GM21825 (cell line): ENCODE data around the gene FARP1.

ENCODE experiments used
- ATAC-seq: cut with Tn5 transposase; IDR thresholded peaks from one replicate; pipeline ENCODE4 v1.9.1; 2021; ENCODE audit warnings: mild to moderate bottlenecking, moderate library complexity; ENCODE audit not compliant: unreplicated experiment

The FARP1 gene

GRCh38 chr13:98129059-98129746 lies 13.7 kb upstream of the FARP1 start:
- no peak for ATAC-seq

GRCh38 chr13:98133946-98134345 lies 8.9 kb upstream of the FARP1 start:
- peak; percentile 98 for ATAC-seq

- no peak for ATAC-seq
Observed at GRCh38 chr13:98134901-98135300, 8.0 kb upstream of the FARP1 start.

GRCh38 chr13:98141091-98141490 lies 1.8 kb upstream of the FARP1 start:
- ATAC-seq = no peak

GRCh38 chr13:98141509-98142379 lies 1.1 kb upstream of the FARP1 start:
- peak; percentile 13 for ATAC-seq

GRCh38 chr13:98143157-98143553 lies 261 bp downstream of the FARP1 start:
- ATAC-seq = no peak

- peak; percentile 17 for ATAC-seq
Observed at GRCh38 chr13:98143601-98144026, 720 bp downstream of the FARP1 start.

- ATAC-seq = no peak
Observed at GRCh38 chr13:98144027-98144741, 1.3 kb downstream of the FARP1 start.

- ATAC-seq = no peak
Observed at GRCh38 chr13:98144801-98145350, 2.0 kb downstream of the FARP1 start.

- no peak for ATAC-seq
Observed at GRCh38 chr13:98147521-98147920, 4.6 kb downstream of the FARP1 start.

- no peak for ATAC-seq
Observed at GRCh38 chr13:98150832-98151479, 8.1 kb downstream of the FARP1 start.

- ATAC-seq = no peak
Observed at GRCh38 chr13:98155475-98156109, 12.7 kb downstream of the FARP1 start.

GRCh38 chr13:98156259-98156658 lies 13.4 kb downstream of the FARP1 start:
- no peak for ATAC-seq

GRCh38 chr13:98157188-98157587 lies 14.3 kb downstream of the FARP1 start:
- no peak for ATAC-seq

- ATAC-seq = no peak
Observed at GRCh38 chr13:98157609-98158008, 14.7 kb downstream of the FARP1 start.

GRCh38 chr13:98158172-98158899 lies 15.4 kb downstream of the FARP1 start:
- ATAC-seq = no peak

- no peak for ATAC-seq
Observed at GRCh38 chr13:98162935-98163334, 20.0 kb downstream of the FARP1 start.

- ATAC-seq = no peak
Observed at GRCh38 chr13:98169331-98169730, 26.4 kb downstream of the FARP1 start.

- no peak for ATAC-seq
Observed at GRCh38 chr13:98171900-98172589, 29.2 kb downstream of the FARP1 start.
